Omental fat pad (tissue), 4 donors: ENCODE results near the gene CERT1. TPM values are rescaled to one million over a fixed set of nuclear protein-coding genes. Genes with fewer than 3 reads are reported as not detected.
"Not testable (repeated sequence)": the region's sequence is repeated elsewhere in the genome, so short reads cannot be mapped to it uniquely, and the experiment has no call there.

ENCODE experiments used
- ATAC-seq: fragments of 150-250 bp; one replicate; pipeline ENCODE4 v1.9.1; 2016; ENCODE audit warnings: mild to moderate bottlenecking, moderate library complexity; ENCODE audit not compliant: low FRiP score
- DNase-seq: peaks from one replicate; pipeline ENCODE4 v3.0.0-alpha.2; 2019; ENCODE audit warnings: low spot score
- CTCF ChIP-seq, 3 donors: fragments of 450-650 bp; IDR thresholded peaks; one replicate each; pipeline ENCODE4 v1.5.1; 2016 to 2017; ENCODE audit warnings: antibody characterized with exemption in 3 of 3, mild to moderate bottlenecking in 3 of 3, moderate library complexity in 2 of 3
- total RNA-seq, 4 donors: library from RNA; depleted of rRNA; stranded (reverse); fragments of >200 nt; gene quantifications; one replicate each; pipeline ENCODE4 v1.1.0, GENCODE V29; 2016

Gene CERT1
- total RNA-seq, 4 donors from 2014 or later, result 36.2 to 71.3 (median 53.7) TPM

- no peak for TF ChIP-seq CTCF (IDR thresholded peaks at IDR 0.05)
- DNase-seq (no peak), ATAC-seq (no peak)
Measured at GRCh38 chr5:75498208-75498777, 13.1 kb downstream of the CERT1 start.

- no peak for TF ChIP-seq CTCF (IDR thresholded peaks at IDR 0.05)
- DNase-seq (no peak), ATAC-seq (no peak)
Measured at GRCh38 chr5:75496026-75496425, 15.4 kb downstream of the CERT1 start.

- DNase-seq, result no peak
- no peak for ATAC-seq
- no peak for TF ChIP-seq CTCF (IDR thresholded peaks at IDR 0.05)
Measured at GRCh38 chr5:75491621-75492020, 19.8 kb downstream of the CERT1 start.

- not testable (repeated sequence) for DNase-seq, ATAC-seq
Measured at GRCh38 chr5:75489847-75490246, 21.6 kb downstream of the CERT1 start.

- ATAC-seq (no peak), DNase-seq (no peak)
- no peak for TF ChIP-seq CTCF (IDR thresholded peaks at IDR 0.05)
Measured at GRCh38 chr5:75484605-75485004, 26.8 kb downstream of the CERT1 start.

- no peak for TF ChIP-seq CTCF (IDR thresholded peaks at IDR 0.05)
- no peak for DNase-seq
- no peak for ATAC-seq
Measured at GRCh38 chr5:75482482-75482881, 28.9 kb downstream of the CERT1 start.

- DNase-seq (no peak), ATAC-seq (no peak)
- no peak for TF ChIP-seq CTCF (IDR thresholded peaks at IDR 0.05)
Measured at GRCh38 chr5:75481024-75481423, 30.4 kb downstream of the CERT1 start.

GRCh38 chr5:75475364-75475763 lies 36.1 kb downstream of the CERT1 start:
- ATAC-seq (no peak), DNase-seq (no peak)
- no peak for TF ChIP-seq CTCF (IDR thresholded peaks at IDR 0.05)
